ENCODE data around the gene ZBTB7C.

ZBTB7C gene

DNA sequence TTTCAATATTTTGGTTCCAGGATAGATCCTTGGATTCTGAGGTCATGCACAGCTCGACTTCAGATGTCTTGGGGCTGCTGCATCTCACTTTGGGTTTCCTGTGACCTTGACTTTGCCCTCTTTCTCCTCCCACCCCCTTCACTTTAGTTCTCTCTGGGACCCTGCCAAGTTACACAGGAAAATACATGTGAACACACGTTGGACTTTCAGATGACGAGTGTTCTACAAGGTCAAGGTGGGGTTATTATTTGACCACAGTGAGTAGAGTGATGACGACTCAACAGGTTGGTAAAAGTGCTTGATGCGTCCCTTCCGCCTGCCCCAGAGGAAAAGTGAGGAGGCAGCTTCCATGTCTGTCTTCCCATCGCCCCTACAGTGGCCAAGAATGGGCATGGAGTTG, 356.3 kb downstream of the ZBTB7C start:
- ChIA-PET POLR2A (no interaction called here), CTCF (interaction anchor here (0.8 to 1.8 kb wide), 2 partner anchors 21 to 310 kb away, joined by 3 to 5 read pairs; no protein-coding TSS in a partner anchor)
- Histone ChIP-seq H3K4me1 (ENCODE audit: control insufficient read depth, insufficient read depth, low read length) (no peaks in the 10 kb centered on the region), H3K9me3 (ENCODE audit: control insufficient read depth, insufficient read depth, low read depth, low read length) (no peaks in the 10 kb centered on the region), H3K4me3 (ENCODE audit: low read depth, low read length) (no peak overlapping the region), H3K36me3 (ENCODE audit: control insufficient read depth in 2 of 2, insufficient read depth in 1 of 2, low read length in 2 of 2) (no peaks in the 10 kb centered on the region), H3K27ac (ENCODE audit: extremely low read depth, low read depth, low read length) (no peak overlapping the region)
- TF ChIP-seq, protein P1, sequence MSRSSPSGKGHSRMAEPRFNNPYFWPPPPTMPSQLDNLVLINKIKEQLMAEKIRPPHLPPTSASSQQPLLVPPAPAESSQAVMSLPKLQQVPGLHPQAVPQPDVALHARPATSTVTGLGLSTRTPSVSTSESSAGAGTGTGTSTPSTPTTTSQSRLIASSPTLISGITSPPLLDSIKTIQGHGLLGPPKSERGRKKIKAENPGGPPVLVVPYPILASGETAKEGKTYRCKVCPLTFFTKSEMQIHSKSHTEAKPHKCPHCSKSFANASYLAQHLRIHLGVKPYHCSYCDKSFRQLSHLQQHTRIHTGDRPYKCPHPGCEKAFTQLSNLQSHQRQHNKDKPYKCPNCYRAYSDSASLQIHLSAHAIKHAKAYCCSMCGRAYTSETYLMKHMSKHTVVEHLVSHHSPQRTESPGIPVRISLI (tag by site-specific recombination; IDR thresholded peaks at IDR 0.05), result no peak
- TF ChIP-seq, protein P2, sequence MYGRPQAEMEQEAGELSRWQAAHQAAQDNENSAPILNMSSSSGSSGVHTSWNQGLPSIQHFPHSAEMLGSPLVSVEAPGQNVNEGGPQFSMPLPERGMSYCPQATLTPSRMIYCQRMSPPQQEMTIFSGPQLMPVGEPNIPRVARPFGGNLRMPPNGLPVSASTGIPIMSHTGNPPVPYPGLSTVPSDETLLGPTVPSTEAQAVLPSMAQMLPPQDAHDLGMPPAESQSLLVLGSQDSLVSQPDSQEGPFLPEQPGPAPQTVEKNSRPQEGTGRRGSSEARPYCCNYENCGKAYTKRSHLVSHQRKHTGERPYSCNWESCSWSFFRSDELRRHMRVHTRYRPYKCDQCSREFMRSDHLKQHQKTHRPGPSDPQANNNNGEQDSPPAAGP (tag by site-specific recombination; IDR thresholded peaks at IDR 0.05), result no peak
- peak; percentile 47; the same call in 1 of the 2 replicates for TF ChIP-seq SCRT2 (tag by site-specific recombination; IDR thresholded peaks at IDR 0.05)

DNA sequence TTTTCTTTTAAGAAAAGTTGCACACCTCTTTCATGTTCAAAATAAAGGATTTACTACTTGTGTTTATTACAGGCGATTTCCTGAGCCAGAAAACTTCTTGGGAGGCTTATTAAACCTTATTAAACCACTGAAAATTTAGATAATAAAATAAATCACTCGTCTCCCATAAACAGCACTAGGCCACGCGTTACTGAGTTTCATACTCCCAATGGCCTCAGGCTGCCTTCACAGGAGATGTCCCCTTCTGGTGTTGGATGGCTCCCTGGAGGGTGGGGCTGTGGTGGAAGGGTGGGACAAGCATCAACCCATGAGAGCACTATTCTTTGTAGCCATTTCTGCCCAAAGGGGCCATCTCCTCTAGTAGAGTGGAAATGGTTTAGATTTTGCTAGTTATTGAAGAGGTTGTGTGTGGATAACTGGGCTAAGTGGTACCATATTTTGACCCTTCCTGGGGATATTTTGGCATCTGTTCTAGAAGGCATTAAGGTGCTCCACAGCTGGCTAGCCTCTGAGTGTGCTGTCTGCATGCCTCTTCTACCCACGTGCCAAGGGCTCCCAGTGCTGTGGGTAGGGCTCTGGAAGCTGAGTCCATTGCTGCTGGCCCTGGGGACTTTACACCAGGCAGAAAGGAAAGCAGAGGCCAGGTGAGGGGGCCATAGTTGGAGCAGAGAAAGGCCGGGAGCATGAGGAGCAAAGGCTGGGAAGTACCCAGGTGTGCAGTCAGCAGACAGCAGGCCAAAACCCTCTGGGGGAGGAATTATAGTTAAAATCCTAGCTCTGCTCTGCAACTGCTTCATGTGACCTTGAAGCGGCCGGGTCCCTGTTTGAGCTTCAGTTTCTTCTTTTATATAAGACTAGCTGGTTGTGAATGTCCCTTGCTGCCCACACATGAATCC, 357.0 kb downstream of the ZBTB7C start:
- H3K4me1 ChIP-seq (ENCODE audit: control insufficient read depth, insufficient read depth, low read length), result no peaks in the 10 kb centered on the region
- H3K27ac ChIP-seq (ENCODE audit: extremely low read depth, low read depth, low read length), result no peak overlapping the region
- no peak overlapping the region for H3K4me3 ChIP-seq (ENCODE audit: low read depth, low read length)
- POLR2A ChIA-PET, result no interaction called here
- no peaks in the 10 kb centered on the region for H3K36me3 ChIP-seq (ENCODE audit: control insufficient read depth in 2 of 2, insufficient read depth in 1 of 2, low read length in 2 of 2)
- TF ChIP-seq KLF8 (tag by site-specific recombination; IDR thresholded peaks at IDR 0.05), result no peak
- TF ChIP-seq TRIM28 (IDR thresholded peaks at IDR 0.05; ENCODE audit: borderline replicate concordance, low read length), result no peak
- TF ChIP-seq RBAK (tag by site-specific recombination; IDR thresholded peaks at IDR 0.05), result no peak
- no peak for TF ChIP-seq ZNF146 (tag by site-specific recombination; IDR thresholded peaks at IDR 0.05)
- TF ChIP-seq ZNF292 (tag by site-specific recombination; IDR thresholded peaks at IDR 0.05; ENCODE audit: borderline replicate concordance, low read depth), result no peak
- TF ChIP-seq ZBTB1 (tag by site-specific recombination; IDR thresholded peaks at IDR 0.05), result no peak
- no peak for TF ChIP-seq ZFP69B (tag by site-specific recombination; IDR thresholded peaks at IDR 0.05)
- TF ChIP-seq ZNF23 (tag by site-specific recombination; IDR thresholded peaks at IDR 0.05; ENCODE audit: borderline replicate concordance), result no peak
- TF ChIP-seq ZNF157 (tag by site-specific recombination; IDR thresholded peaks at IDR 0.05), result no peak
- no peak for TF ChIP-seq ZNF610 (tag by site-specific recombination; IDR thresholded peaks at IDR 0.05; ENCODE audit: borderline replicate concordance)
- TF ChIP-seq, protein P3, sequence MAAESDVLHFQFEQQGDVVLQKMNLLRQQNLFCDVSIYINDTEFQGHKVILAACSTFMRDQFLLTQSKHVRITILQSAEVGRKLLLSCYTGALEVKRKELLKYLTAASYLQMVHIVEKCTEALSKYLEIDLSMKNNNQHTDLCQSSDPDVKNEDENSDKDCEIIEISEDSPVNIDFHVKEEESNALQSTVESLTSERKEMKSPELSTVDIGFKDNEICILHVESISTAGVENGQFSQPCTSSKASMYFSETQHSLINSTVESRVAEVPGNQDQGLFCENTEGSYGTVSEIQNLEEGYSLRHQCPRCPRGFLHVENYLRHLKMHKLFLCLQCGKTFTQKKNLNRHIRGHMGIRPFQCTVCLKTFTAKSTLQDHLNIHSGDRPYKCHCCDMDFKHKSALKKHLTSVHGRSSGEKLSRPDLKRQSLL (tag by site-specific recombination; IDR thresholded peaks at IDR 0.05), result no peak
- no peak for TF ChIP-seq ZNF677 (tag by site-specific recombination; IDR thresholded peaks at IDR 0.05)
- CTCF ChIA-PET, result interaction anchor here (0.8 to 1.8 kb wide), 2 partner anchors 21 to 310 kb away, joined by 3 to 5 read pairs; no protein-coding TSS in a partner anchor
- no peaks in the 10 kb centered on the region for H3K9me3 ChIP-seq (ENCODE audit: control insufficient read depth, insufficient read depth, low read depth, low read length)

DNA sequence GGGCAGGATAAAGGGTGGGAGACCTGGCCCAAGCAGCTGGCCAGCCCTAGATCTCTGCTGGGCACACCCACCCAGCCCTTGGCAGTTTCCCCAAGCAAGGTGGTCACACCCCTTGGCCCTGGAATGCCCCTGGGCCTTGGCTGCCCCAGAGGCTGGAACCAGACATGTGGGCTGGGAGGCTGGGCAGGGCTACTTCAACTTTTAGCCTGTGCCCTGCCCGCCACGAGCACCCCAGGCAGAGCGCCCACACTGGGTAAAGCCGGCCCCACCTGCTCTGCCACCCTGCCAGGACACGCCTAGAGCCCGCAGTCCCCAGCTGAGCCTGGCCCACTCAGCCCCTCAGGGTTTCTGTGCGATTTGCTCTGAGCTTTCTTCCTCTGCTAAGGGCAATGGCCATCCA, 359.0 kb downstream of the ZBTB7C start:
- POLR2A ChIA-PET, result interaction anchor here (0.5 kb wide), 1 partner anchor 1983 kb away, joined by 5 read pairs; no protein-coding TSS in a partner anchor
- no peaks in the 10 kb centered on the region for H3K4me1 ChIP-seq (ENCODE audit: control insufficient read depth, insufficient read depth, low read length)
- H3K36me3 ChIP-seq (ENCODE audit: control insufficient read depth in 2 of 2, insufficient read depth in 1 of 2, low read length in 2 of 2), result no peaks in the 10 kb centered on the region
- CTCF ChIA-PET, result interaction anchor here (0.6 kb wide), 1 partner anchor 298 kb away, joined by 3 read pairs; no protein-coding TSS in a partner anchor
- no peak overlapping the region for H3K27ac ChIP-seq (ENCODE audit: extremely low read depth, low read depth, low read length)
- no peak overlapping the region for H3K4me3 ChIP-seq (ENCODE audit: low read depth, low read length)
- H3K9me3 ChIP-seq (ENCODE audit: control insufficient read depth, insufficient read depth, low read depth, low read length), result no peaks in the 10 kb centered on the region
- peak; percentile 24; the same call in 1 of the 2 replicates for TF ChIP-seq ZIC2 (tag by site-specific recombination; IDR thresholded peaks at IDR 0.05)
- no peak for TF ChIP-seq ZNF791 (tag by site-specific recombination; IDR thresholded peaks at IDR 0.05)
- TF ChIP-seq, protein P4, sequence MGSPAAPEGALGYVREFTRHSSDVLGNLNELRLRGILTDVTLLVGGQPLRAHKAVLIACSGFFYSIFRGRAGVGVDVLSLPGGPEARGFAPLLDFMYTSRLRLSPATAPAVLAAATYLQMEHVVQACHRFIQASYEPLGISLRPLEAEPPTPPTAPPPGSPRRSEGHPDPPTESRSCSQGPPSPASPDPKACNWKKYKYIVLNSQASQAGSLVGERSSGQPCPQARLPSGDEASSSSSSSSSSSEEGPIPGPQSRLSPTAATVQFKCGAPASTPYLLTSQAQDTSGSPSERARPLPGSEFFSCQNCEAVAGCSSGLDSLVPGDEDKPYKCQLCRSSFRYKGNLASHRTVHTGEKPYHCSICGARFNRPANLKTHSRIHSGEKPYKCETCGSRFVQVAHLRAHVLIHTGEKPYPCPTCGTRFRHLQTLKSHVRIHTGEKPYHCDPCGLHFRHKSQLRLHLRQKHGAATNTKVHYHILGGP (tag by site-specific recombination; IDR thresholded peaks at IDR 0.05), result no peak
